Mesenchymal stem cell (in vitro differentiated cells and primary cell): Measurements from ENCODE around the gene CNTLN.

Source experiments
- DNase-seq: peaks from one replicate; pipeline ENCODE4 v3.0.0-alpha.2; 2013
- H2AFZ ChIP-seq: one replicate; pipeline ENCODE4 v1.6.1; 2013; ENCODE audit warnings: low read depth, mild to moderate bottlenecking, control low read depth, inconsistent platforms, low read length, moderate library complexity
- H2AK5ac ChIP-seq: 2 replicates; pipeline ENCODE4 v1.6.1; 2013; ENCODE audit warnings: low read length, moderate library complexity, mild to moderate bottlenecking, inconsistent platforms; ENCODE audit not compliant: severe bottlenecking
- H2BK120ac ChIP-seq: one replicate; pipeline ENCODE4 v1.6.1; 2013; ENCODE audit warnings: low read depth, mild to moderate bottlenecking, inconsistent platforms, low read length, moderate library complexity
- H2BK12ac ChIP-seq, 2 experiments: one replicate each; pipeline ENCODE4 v1.6.1; 2013; ENCODE audit warnings: inconsistent platforms in 2 of 2, low read length in 2 of 2, mild to moderate bottlenecking in 2 of 2, moderate library complexity in 2 of 2, control low read depth in 1 of 2
- H2BK15ac ChIP-seq: one replicate; pipeline ENCODE4 v1.6.1; 2013; ENCODE audit warnings: mild to moderate bottlenecking, low read depth, inconsistent platforms; ENCODE audit not compliant: poor library complexity, severe bottlenecking
- H2BK5ac ChIP-seq: 2 replicates; pipeline ENCODE4 v1.6.1; 2013; ENCODE audit warnings: low read depth, mild to moderate bottlenecking, low read length, control low read depth, inconsistent platforms; ENCODE audit not compliant: poor library complexity, severe bottlenecking
- H3K14ac ChIP-seq, 2 experiments: one replicate each; pipeline ENCODE4 v1.6.1; 2013; ENCODE audit warnings: inconsistent platforms in 2 of 2, low read length in 2 of 2, control low read depth in 1 of 2, mild to moderate bottlenecking in 1 of 2, moderate library complexity in 1 of 2
- H3K18ac ChIP-seq, 2 experiments: one replicate each; pipeline ENCODE4 v1.6.1; 2013; ENCODE audit warnings: inconsistent platforms in 2 of 2, low read length in 2 of 2, control low read depth in 1 of 2, low read depth in 1 of 2, mild to moderate bottlenecking in 1 of 2
- H3K23ac ChIP-seq, 2 experiments: one replicate each; pipeline ENCODE4 v1.6.1; 2013; ENCODE audit warnings: inconsistent platforms in 2 of 2, low read length in 2 of 2, mild to moderate bottlenecking in 2 of 2, moderate library complexity in 2 of 2, control low read depth in 1 of 2
- H3K27ac ChIP-seq: 2 replicates; pipeline ENCODE4 v1.5.1; 2013; ENCODE audit warnings: mild to moderate bottlenecking, moderate library complexity, low read length, control low read depth, inconsistent platforms; ENCODE audit not compliant: poor library complexity, severe bottlenecking
- H3K27me3 ChIP-seq, 2 experiments: 2 replicates each; pipeline versions ENCODE4 v1.6.1 to v1.7.0; 2013; ENCODE audit warnings: low read length in 2 of 2, mild to moderate bottlenecking in 2 of 2, moderate library complexity in 2 of 2, control low read depth in 1 of 2, inconsistent platforms in 1 of 2; ENCODE audit not compliant: control insufficient read depth in 1 of 2, insufficient read depth in 1 of 2
- H3K36me3 ChIP-seq, 2 experiments: 2 replicates each; pipeline versions ENCODE4 v1.6.1 to v1.7.0; 2013; ENCODE audit warnings: low read length in 2 of 2, control low read depth in 1 of 2, inconsistent platforms in 1 of 2, low read depth in 1 of 2, mild to moderate bottlenecking in 1 of 2; ENCODE audit not compliant: insufficient read depth in 2 of 2, control insufficient read depth in 1 of 2
- H3K4ac ChIP-seq, 2 experiments: one replicate each; pipeline ENCODE4 v1.6.1; 2013; ENCODE audit warnings: inconsistent platforms in 2 of 2, low read length in 2 of 2, mild to moderate bottlenecking in 2 of 2, moderate library complexity in 2 of 2, control low read depth in 1 of 2, low read depth in 1 of 2
- H3K4me1 ChIP-seq: 2 replicates; pipeline ENCODE4 v1.6.1; 2013; ENCODE audit warnings: low read depth, low read length, control low read depth; ENCODE audit not compliant: control insufficient read depth, insufficient read depth
- H3K4me2 ChIP-seq: 2 replicates; pipeline ENCODE4 v1.6.1; 2013; ENCODE audit warnings: low read length, mild to moderate bottlenecking, inconsistent platforms; ENCODE audit not compliant: poor library complexity, severe bottlenecking
- H3K4me3 ChIP-seq, 2 experiments: 2 replicates each; pipeline versions ENCODE4 v1.5.1 to v1.7.0; 2013; ENCODE audit warnings: low read length in 2 of 2, mild to moderate bottlenecking in 2 of 2, control low read depth in 1 of 2, low read depth in 1 of 2; ENCODE audit not compliant: insufficient read depth in 1 of 2
- H3K79me1 ChIP-seq: replicated peaks from 2 replicates; pipeline ENCODE4 v1.6.1; 2013; ENCODE audit warnings: mild to moderate bottlenecking, control low read depth, low read length, inconsistent platforms; ENCODE audit not compliant: poor library complexity, severe bottlenecking
- H3K9ac ChIP-seq: 2 replicates; pipeline ENCODE4 v1.7.0; 2013; ENCODE audit warnings: mild to moderate bottlenecking, low read length, moderate library complexity
- H3K9me3 ChIP-seq: 2 replicates; pipeline ENCODE4 v1.7.0; 2013; ENCODE audit warnings: mild to moderate bottlenecking, low read length; ENCODE audit not compliant: control insufficient read depth
- H4K8ac ChIP-seq: one replicate; pipeline ENCODE4 v1.6.1; 2013; ENCODE audit warnings: inconsistent platforms, mild to moderate bottlenecking, low read length, moderate library complexity
- H4K91ac ChIP-seq: one replicate; pipeline ENCODE4 v1.6.1; 2013; ENCODE audit warnings: mild to moderate bottlenecking, low read length, inconsistent platforms
- WGBS: methylation state at CpG from one replicate; pipeline ENCODE4 v1.1.7; 2013; ENCODE audit warnings: mixed read lengths; 5-methylcytosine and 5-hydroxymethylcytosine counted together

Gene CNTLN

DNA sequence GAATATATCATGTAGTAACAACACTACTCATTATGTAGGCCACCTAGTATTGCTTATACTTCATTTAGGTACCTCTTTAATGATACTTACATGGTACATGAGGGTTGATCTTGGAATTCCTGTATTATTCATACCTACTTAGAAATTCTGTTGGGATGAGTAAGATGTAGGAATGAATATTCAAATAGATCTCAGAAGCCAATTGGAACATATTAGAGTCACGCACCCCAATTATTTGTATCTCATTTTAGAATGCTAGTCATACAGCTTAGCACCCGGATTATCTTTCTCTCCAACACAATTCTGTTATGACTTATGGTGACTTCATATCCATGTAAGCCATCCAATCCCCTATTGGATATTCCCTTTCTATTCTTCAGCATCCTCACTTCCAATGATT lies 337.3 kb downstream of the CNTLN start:
- H2AK5ac ChIP-seq = no peak overlapping the region
- H3K4me3 ChIP-seq = no peak overlapping the region
- H4K8ac ChIP-seq = no peak overlapping the region
- no peak overlapping the region for H2BK5ac ChIP-seq
- H2BK12ac ChIP-seq = no peak overlapping the region
- no peak overlapping the region for H4K91ac ChIP-seq
- H3K23ac ChIP-seq = no peak overlapping the region
- H3K4ac ChIP-seq = no peak overlapping the region
- peaks cover 0 to 24% of the 10 kb centered on the region in 2 experiments for H3K36me3 ChIP-seq
- WGBS = 96% methylated on average over 2 of the region's 2 CpGs
- H3K79me1 ChIP-seq = no peaks in the 10 kb centered on the region
- no peak overlapping the region for H3K4me2 ChIP-seq
- no peak overlapping the region for H2BK120ac ChIP-seq
- H3K18ac ChIP-seq = no peak overlapping the region
- H2BK15ac ChIP-seq = no peak overlapping the region
- H3K9me3 ChIP-seq = no peaks in the 10 kb centered on the region
- DNase-seq = no peak
- no peaks in the 10 kb centered on the region for H3K4me1 ChIP-seq
- no peak overlapping the region for H2AFZ ChIP-seq
- no peak overlapping the region for H3K9ac ChIP-seq
- H3K27ac ChIP-seq = no peak overlapping the region
- H3K14ac ChIP-seq = no peak overlapping the region
- no peaks in the 10 kb centered on the region for H3K27me3 ChIP-seq

DNA sequence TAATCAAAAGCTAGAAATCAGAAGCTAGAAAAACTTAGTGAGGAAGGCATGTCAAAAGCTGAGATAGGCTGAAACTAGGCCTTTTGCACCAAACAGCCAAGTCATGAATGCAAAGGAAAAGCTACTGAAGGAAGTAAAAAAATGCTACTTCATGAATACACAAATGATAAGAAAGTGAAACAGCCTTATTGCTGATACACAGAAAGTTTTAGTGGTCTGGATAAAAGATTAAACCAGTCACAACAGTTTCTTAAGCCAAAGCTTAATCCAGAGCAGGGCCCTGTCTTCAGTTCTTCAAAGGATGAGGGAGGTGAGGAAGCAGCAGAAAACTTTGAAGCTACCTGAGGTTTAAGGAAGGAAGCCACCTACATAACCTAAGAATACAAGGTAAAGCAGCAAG lies 341.6 kb downstream of the CNTLN start:
- Histone ChIP-seq H3K9ac (no peak overlapping the region), H4K8ac (no peak overlapping the region), H3K4me1 (no peaks in the 10 kb centered on the region), H4K91ac (no peak overlapping the region), H2BK5ac (no peak overlapping the region), H3K14ac (no peak overlapping the region), H3K27ac (no peak overlapping the region), H3K18ac (no peak overlapping the region), H3K9me3 (no peaks in the 10 kb centered on the region), H2BK120ac (no peak overlapping the region), H3K27me3 (no peaks in the 10 kb centered on the region), H3K23ac (no peak overlapping the region), H2BK15ac (no peak overlapping the region), H2AK5ac (no peak overlapping the region), H3K36me3 (peaks cover 0 to 9% of the 10 kb centered on the region in 2 experiments), H3K4me3 (no peak overlapping the region), H3K79me1 (no peaks in the 10 kb centered on the region), H3K4me2 (no peak overlapping the region), H2BK12ac (no peak overlapping the region), H3K4ac (no peak overlapping the region), H2AFZ (no peak overlapping the region)
- DNase-seq = no peak

DNA sequence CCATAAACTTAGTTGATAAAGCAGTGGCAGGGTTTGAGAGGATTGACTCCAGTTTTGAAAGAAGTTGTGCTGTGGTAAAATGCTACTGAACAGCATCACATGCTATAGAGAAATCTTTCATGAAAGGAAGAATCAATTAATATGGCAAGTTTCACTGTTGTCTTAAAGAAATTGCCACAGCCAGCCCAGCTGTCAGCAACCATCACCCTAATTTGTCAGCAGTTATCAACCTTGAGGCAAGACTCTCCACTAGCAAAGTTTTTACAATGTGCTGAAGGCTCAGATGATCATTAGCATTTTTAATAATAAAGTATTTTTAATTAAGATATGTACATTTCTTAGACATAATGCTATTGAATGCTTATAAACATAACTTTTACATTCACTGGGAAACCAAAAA lies 343.0 kb downstream of the CNTLN start:
- Histone ChIP-seq H3K4me1 (no peaks in the 10 kb centered on the region), H4K8ac (no peak overlapping the region), H3K4me3 (no peak overlapping the region), H3K27ac (no peak overlapping the region), H3K36me3 (peaks cover 0 to 9% of the 10 kb centered on the region in 2 experiments), H2AK5ac (no peak overlapping the region), H2BK5ac (no peak overlapping the region), H3K9ac (no peak overlapping the region), H3K27me3 (no peaks in the 10 kb centered on the region), H3K23ac (no peak overlapping the region), H2AFZ (no peak overlapping the region), H3K4me2 (no peak overlapping the region), H2BK120ac (no peak overlapping the region), H2BK12ac (no peak overlapping the region), H3K18ac (no peak overlapping the region), H3K4ac (no peak overlapping the region), H3K14ac (no peak overlapping the region), H4K91ac (no peak overlapping the region), H3K9me3 (no peaks in the 10 kb centered on the region), H3K79me1 (no peaks in the 10 kb centered on the region), H2BK15ac (no peak overlapping the region)
- no peak for DNase-seq

DNA sequence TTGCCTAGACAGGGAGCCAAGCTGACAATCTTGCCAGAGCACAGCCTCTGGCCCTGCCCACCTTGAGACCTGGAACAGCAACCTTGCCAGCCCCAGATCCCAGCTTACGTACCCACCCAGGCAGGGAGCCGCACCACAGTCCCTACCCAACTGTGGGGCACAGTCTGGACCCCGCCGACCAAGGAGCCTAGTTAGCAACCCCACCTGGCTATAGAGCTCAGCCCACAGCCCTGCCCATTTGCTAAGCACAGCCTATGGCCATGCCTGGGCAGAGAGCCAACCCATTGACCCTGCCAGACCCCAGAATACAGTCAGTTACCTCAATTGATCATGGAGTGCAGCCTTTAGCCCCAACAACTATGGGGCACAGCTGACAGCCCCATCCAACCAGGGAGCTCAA lies 346.1 kb downstream of the CNTLN start:
- H3K27ac ChIP-seq = no peak overlapping the region
- DNase-seq = no peak
- H3K4ac ChIP-seq = no peak overlapping the region
- peaks cover 0 to 18% of the 10 kb centered on the region in 2 experiments for H3K36me3 ChIP-seq
- H3K4me2 ChIP-seq = no peak overlapping the region
- H2BK5ac ChIP-seq = no peak overlapping the region
- H3K4me1 ChIP-seq = no peaks in the 10 kb centered on the region
- H4K91ac ChIP-seq = no peak overlapping the region
- no peak overlapping the region for H3K18ac ChIP-seq
- 99% methylated on average over 4 of the region's 4 CpGs for WGBS
- no peak overlapping the region for H2BK15ac ChIP-seq
- H2AFZ ChIP-seq = no peak overlapping the region
- no peak overlapping the region for H3K23ac ChIP-seq
- no peak overlapping the region for H2AK5ac ChIP-seq
- H3K9me3 ChIP-seq = no peaks in the 10 kb centered on the region
- H3K14ac ChIP-seq = no peak overlapping the region
- H3K27me3 ChIP-seq = no peaks in the 10 kb centered on the region
- H3K79me1 ChIP-seq = no peaks in the 10 kb centered on the region
- H2BK120ac ChIP-seq = no peak overlapping the region
- H2BK12ac ChIP-seq = peak overlapping the region in 1 of 2 experiments; percentile 63
- no peak overlapping the region for H4K8ac ChIP-seq
- no peak overlapping the region for H3K9ac ChIP-seq
- no peak overlapping the region for H3K4me3 ChIP-seq
